Thyroid gland (tissue), 4 donors: ENCODE results near the gene ARID3A. TPM values are rescaled to one million over a fixed set of nuclear protein-coding genes. Genes with fewer than 3 reads are reported as not detected.

Source experiments
- DNase-seq, 2 donors: peaks; one replicate each; pipeline ENCODE4 v3.0.0-alpha.2; 2019
- H3K27ac ChIP-seq, 3 donors: fragments of 200-600 bp; sonication (generic); 1 replicate in 2 of 3; 2 replicates in 1 of 3; pipeline ENCODE4 v1.5.1; 2016 to 2019; ENCODE audit warnings: mild to moderate bottlenecking in 1 of 3, moderate library complexity in 1 of 3
- H3K27me3 ChIP-seq: fragments of 200-600 bp; sonication (generic); one replicate; pipeline ENCODE4 v1.5.1; 2019
- H3K36me3 ChIP-seq, 2 donors: fragments of 200-600 bp; sonication (generic); one replicate each; pipeline ENCODE4 v1.5.1; 2016 to 2019
- H3K4me1 ChIP-seq, 2 donors: fragments of 200-600 bp; sonication (generic); one replicate each; pipeline ENCODE4 v1.5.1; 2017 to 2019
- H3K4me3 ChIP-seq, 3 donors: fragments of 200-600 bp; sonication (generic); replicated peaks in 1 of 3; 1 replicate in 2 of 3; 2 replicates in 1 of 3; pipeline ENCODE4 v1.5.1; 2016; ENCODE audit warnings: mild to moderate bottlenecking in 1 of 3
- H3K9me3 ChIP-seq: fragments of 200-600 bp; sonication (generic); one replicate; pipeline ENCODE4 v1.5.1; 2017
- POLR2A ChIP-seq, 2 donors: fragments of 450-650 bp; IDR thresholded peaks; one replicate each; pipeline ENCODE4 v1.6.1; 2017; ENCODE audit warnings: antibody characterized with exemption in 2 of 2, mild to moderate bottlenecking in 2 of 2, moderate library complexity in 1 of 2
- WGBS, 2 donors: methylation state at CpG; one replicate each; pipeline ENCODE4 v1.1.5; 2017; 5-methylcytosine and 5-hydroxymethylcytosine counted together
- intact Hi-C: fragments of 100-400 bp; cut with DNase I; formaldehyde crosslinking; loops from one replicate; pipeline ENCODE4 v1.15.1; 2023
- total RNA-seq, 4 donors: library from RNA; depleted of rRNA; stranded (reverse); fragments of >200 nt; gene quantifications; one replicate each; pipeline ENCODE4 v1.2.3, GENCODE V29; 2016
- TF ChIP-seq, protein P1 (sequence below), 6 experiments: fragments of 200-600 bp in 3 of 6; fragments of 450-650 bp in 3 of 6; sonication (generic) in 3 of 6; IDR thresholded peaks; one replicate each; pipeline ENCODE4 v1.5.1; 2016 to 2019; ENCODE audit warnings: antibody characterized with exemption in 6 of 6, mild to moderate bottlenecking in 2 of 6, inconsistent platforms in 1 of 6, moderate library complexity in 1 of 6

ARID3A gene
- total RNA-seq, 4 donors from 2014 or later = 2.6 to 7.7 (median 3.9) TPM

DNA sequence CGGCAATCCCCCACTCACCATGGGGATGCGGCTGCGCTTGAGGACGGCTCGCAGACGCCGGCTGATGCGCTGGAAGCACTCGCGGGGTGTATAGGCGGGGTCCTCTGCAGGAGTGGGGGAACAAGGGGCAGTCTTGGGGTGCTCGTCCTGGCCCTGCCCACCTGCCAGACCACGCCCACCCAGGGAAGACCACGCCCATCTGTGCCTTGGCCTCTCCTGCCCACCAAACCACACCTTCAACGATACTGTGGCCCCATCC lies 25.9 kb upstream of the ARID3A start:
- Histone ChIP-seq H3K36me3 (peaks cover 0 to 3% of the 10 kb centered on the region in 2 donors), H3K27me3 (no peaks in the 10 kb centered on the region), H3K4me1 (peaks cover 0 to 15% of the 10 kb centered on the region in 2 donors), H3K4me3 (no peak overlapping the region), H3K27ac (no peak overlapping the region), H3K9me3 (no peaks in the 10 kb centered on the region)
- no peak for TF ChIP-seq POLR2A (IDR thresholded peaks at IDR 0.05)
- TF ChIP-seq, protein P1, sequence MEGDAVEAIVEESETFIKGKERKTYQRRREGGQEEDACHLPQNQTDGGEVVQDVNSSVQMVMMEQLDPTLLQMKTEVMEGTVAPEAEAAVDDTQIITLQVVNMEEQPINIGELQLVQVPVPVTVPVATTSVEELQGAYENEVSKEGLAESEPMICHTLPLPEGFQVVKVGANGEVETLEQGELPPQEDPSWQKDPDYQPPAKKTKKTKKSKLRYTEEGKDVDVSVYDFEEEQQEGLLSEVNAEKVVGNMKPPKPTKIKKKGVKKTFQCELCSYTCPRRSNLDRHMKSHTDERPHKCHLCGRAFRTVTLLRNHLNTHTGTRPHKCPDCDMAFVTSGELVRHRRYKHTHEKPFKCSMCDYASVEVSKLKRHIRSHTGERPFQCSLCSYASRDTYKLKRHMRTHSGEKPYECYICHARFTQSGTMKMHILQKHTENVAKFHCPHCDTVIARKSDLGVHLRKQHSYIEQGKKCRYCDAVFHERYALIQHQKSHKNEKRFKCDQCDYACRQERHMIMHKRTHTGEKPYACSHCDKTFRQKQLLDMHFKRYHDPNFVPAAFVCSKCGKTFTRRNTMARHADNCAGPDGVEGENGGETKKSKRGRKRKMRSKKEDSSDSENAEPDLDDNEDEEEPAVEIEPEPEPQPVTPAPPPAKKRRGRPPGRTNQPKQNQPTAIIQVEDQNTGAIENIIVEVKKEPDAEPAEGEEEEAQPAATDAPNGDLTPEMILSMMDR (IDR thresholded peaks at IDR 0.05) = no peak
- WGBS, 2 donors = 88 to 93% methylated on average over 14 of the region's 15 CpGs
- intact Hi-C loops = no loop called here
- DNase-seq = no peak

GRCh38 chr19:900302-901111 lies 25.3 kb upstream of the ARID3A start:
- no peak overlapping the region for H3K27ac ChIP-seq
- 87 to 93% methylated on average over 15 to 21 of the region's 30 CpGs for WGBS, 2 donors

DNA sequence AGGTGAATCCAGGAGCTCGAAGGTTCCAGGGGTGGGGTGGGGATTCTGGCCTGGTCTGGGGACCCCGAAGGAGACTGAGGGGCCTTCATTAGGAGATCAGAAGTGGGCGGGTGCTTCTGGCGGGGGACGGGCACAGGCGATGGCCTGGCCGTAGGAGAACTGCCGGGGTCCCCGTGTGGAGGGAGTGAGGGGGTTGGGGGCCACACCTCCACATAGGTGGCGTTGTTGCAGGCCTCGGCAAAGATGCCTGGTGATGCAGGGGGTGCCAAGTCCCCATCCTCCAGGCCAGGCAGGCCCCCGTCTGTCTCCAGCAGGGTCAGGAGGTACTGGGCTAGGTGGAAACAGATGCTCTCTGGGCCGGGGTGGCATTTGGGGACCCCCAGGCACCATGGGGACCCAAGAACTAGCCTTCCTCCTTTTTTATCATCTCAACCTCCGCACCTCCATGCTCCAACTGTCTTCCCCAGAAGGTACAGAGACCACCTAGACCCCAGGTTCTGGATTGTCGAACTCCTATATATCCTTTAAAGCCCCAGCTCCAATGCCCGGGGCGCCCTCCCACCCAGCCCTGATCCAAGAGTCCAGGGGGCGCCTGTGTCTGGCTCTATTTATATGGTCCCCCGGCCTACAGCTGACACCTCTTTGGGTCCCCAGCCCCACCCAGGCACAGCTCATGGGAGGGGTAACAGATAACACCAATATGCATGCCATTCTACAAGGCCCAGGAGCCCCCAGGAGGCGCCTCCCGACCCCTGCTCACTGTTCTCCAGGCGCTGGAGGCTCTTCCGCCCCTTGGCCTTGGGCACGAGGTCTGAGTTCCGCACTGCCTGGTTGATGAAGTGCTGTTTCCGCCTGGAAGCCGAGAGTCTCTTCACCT lies 24.4 kb upstream of the ARID3A start:
- Histone ChIP-seq H3K36me3 (peaks cover 0 to 3% of the 10 kb centered on the region in 2 donors), H3K4me1 (peaks cover 0 to 15% of the 10 kb centered on the region in 2 donors), H3K9me3 (no peaks in the 10 kb centered on the region), H3K27ac (no peak overlapping the region), H3K27me3 (no peaks in the 10 kb centered on the region), H3K4me3 (no peak overlapping the region)
- TF ChIP-seq, protein P1 (IDR thresholded peaks at IDR 0.05) = no peak
- no peak for TF ChIP-seq POLR2A (IDR thresholded peaks at IDR 0.05)
- intact Hi-C loops = no loop called here
- no peak for DNase-seq
- WGBS, 2 donors = 92 to 96% methylated on average over 25 to 26 of the region's 27 CpGs

More at GRCh38 chr19:900302-901111, 25.3 kb upstream of the ARID3A start:
- Histone ChIP-seq H3K4me1 (peaks cover 0 to 15% of the 10 kb centered on the region in 2 donors), H3K4me3 (no peak overlapping the region), H3K36me3 (peaks cover 0 to 3% of the 10 kb centered on the region in 2 donors), H3K27me3 (no peaks in the 10 kb centered on the region), H3K9me3 (no peaks in the 10 kb centered on the region)
- intact Hi-C loops = no loop called here
- DNase-seq = no peak
- TF ChIP-seq, protein P1 (IDR thresholded peaks at IDR 0.05) = no peak
- TF ChIP-seq POLR2A (IDR thresholded peaks at IDR 0.05) = no peak

GRCh38 chr19:902093-902370 lies 23.8 kb upstream of the ARID3A start:
- Histone ChIP-seq H3K27me3 (no peaks in the 10 kb centered on the region), H3K4me3 (no peak overlapping the region), H3K36me3 (peaks cover 0 to 3% of the 10 kb centered on the region in 2 donors), H3K4me1 (peaks cover 0 to 15% of the 10 kb centered on the region in 2 donors), H3K27ac (no peak overlapping the region), H3K9me3 (no peaks in the 10 kb centered on the region)
- DNase-seq = no peak
- intact Hi-C loops = no loop called here
- 80 to 92% methylated on average over 4 to 7 of the region's 7 CpGs for WGBS, 2 donors
- no peak for TF ChIP-seq POLR2A (IDR thresholded peaks at IDR 0.05)
- TF ChIP-seq, protein P1 (IDR thresholded peaks at IDR 0.05) = no peak
